SK-N-SH treated with all-trans-retinoic acid at 6 μM for 48 hours (cell line): ENCODE measurements around the gene STOML1.

Experiments used
- ARNTL ChIP-seq: fragments of 450-650 bp; formaldehyde crosslinking; IDR thresholded peaks from 2 replicates; pipeline ENCODE4 v1.5.0; 2020; ENCODE audit warnings: low read depth, mild to moderate bottlenecking, moderate library complexity, borderline replicate concordance
- CREB5 ChIP-seq: fragments of 250-450 bp; sonication (Bioruptor Pico); IDR thresholded peaks from 2 replicates; pipeline ENCODE4 v1.5.1; 2020; ENCODE audit warnings: low read depth, mild to moderate bottlenecking, moderate library complexity
- CSDC2 ChIP-seq: fragments of 250-450 bp; sonication (Bioruptor Pico); IDR thresholded peaks from 2 replicates; pipeline ENCODE4 v1.5.0; 2020; ENCODE audit warnings: mild to moderate bottlenecking, moderate library complexity
- CSRNP3 ChIP-seq: fragments of 250-450 bp; sonication (Bioruptor Pico); IDR thresholded peaks from 2 replicates; pipeline ENCODE4 v1.5.1; 2021; ENCODE audit warnings: mild to moderate bottlenecking, moderate library complexity
- ISL1 ChIP-seq: fragments of 250-450 bp; sonication (Bioruptor Pico); IDR thresholded peaks from 2 replicates; pipeline ENCODE4 v2.1.2; 2022; ENCODE audit warnings: mild to moderate bottlenecking, moderate library complexity
- PATZ1 ChIP-seq: fragments of 250-450 bp; sonication (Bioruptor Pico); IDR thresholded peaks from 2 replicates; pipeline ENCODE4 v1.8.0; 2020; ENCODE audit warnings: mild to moderate bottlenecking, moderate library complexity, borderline replicate concordance
- PPARA ChIP-seq: fragments of 250-450 bp; sonication (Bioruptor Pico); IDR thresholded peaks from 2 replicates; pipeline ENCODE4 v1.5.0; 2020; ENCODE audit warnings: mild to moderate bottlenecking, borderline replicate concordance
- RARB ChIP-seq: fragments of 250-450 bp; sonication (Bioruptor Pico); IDR thresholded peaks from 2 replicates; pipeline ENCODE4 v1.8.0; 2021; ENCODE audit warnings: mild to moderate bottlenecking, moderate library complexity
- SNAI2 ChIP-seq: fragments of 250-450 bp; sonication (Bioruptor Pico); IDR thresholded peaks from 2 replicates; pipeline ENCODE4 v1.5.0; 2020; ENCODE audit warnings: mild to moderate bottlenecking, moderate library complexity
- TCF4 ChIP-seq: fragments of 250-450 bp; sonication (Bioruptor Pico); IDR thresholded peaks from 2 replicates; pipeline ENCODE4 v1.8.0; 2021; ENCODE audit warnings: mild to moderate bottlenecking, moderate library complexity, borderline replicate concordance
- TOX ChIP-seq: fragments of 250-450 bp; sonication (Bioruptor Pico); IDR thresholded peaks from 2 replicates; pipeline ENCODE4 v1.8.0; 2021; ENCODE audit warnings: mild to moderate bottlenecking, moderate library complexity, borderline replicate concordance
- TSHZ2 ChIP-seq: fragments of 250-450 bp; sonication (Bioruptor Pico); IDR thresholded peaks from 2 replicates; pipeline ENCODE4 v1.5.0; 2020; ENCODE audit warnings: mild to moderate bottlenecking, moderate library complexity
- ZFP30 ChIP-seq: fragments of 450-650 bp; formaldehyde crosslinking; IDR thresholded peaks from 2 replicates; pipeline ENCODE4 v1.5.0; 2022; ENCODE audit warnings: mild to moderate bottlenecking, moderate library complexity
- ZNF8 ChIP-seq: fragments of 450-650 bp; formaldehyde crosslinking; IDR thresholded peaks from 2 replicates; pipeline ENCODE4 v1.5.0; 2020; ENCODE audit warnings: mild to moderate bottlenecking, moderate library complexity

- no peak for TF ChIP-seq ISL1 (CRISPR knock-in tag)
- TF ChIP-seq ZFP30 = no peak
- no peak for TF ChIP-seq ARNTL (CRISPR knock-in tag)
- TF ChIP-seq CSDC2 (CRISPR knock-in tag) = no peak
- no peak for TF ChIP-seq TSHZ2 (CRISPR knock-in tag)
- no peak for TF ChIP-seq PATZ1 (CRISPR knock-in tag)
- TF ChIP-seq TOX (CRISPR knock-in tag) = no peak
- no peak for TF ChIP-seq TCF4 (CRISPR knock-in tag)
- TF ChIP-seq CREB5 = no peak
- no peak for TF ChIP-seq RARB (CRISPR knock-in tag)
- TF ChIP-seq CSRNP3 = no peak
- no peak for TF ChIP-seq SNAI2
- TF ChIP-seq ZNF8 (CRISPR knock-in tag) = no peak
- TF ChIP-seq PPARA (CRISPR knock-in tag) = no peak
Measured at GRCh38 chr15:73956743-73957135, 35.4 kb downstream of the STOML1 start.
